Vagina (tissue), 2 donors: ENCODE data around the gene TFAP2A.

ENCODE experiments used
- CTCF ChIP-seq, 3 experiments: fragments of 450-650 bp in 2 of 3; fragments of 200-600 bp in 1 of 3; sonication (generic) in 1 of 3; IDR thresholded peaks; one replicate each; pipeline ENCODE4 v1.5.1; 2017 to 2019; ENCODE audit warnings: antibody characterized with exemption in 3 of 3, mild to moderate bottlenecking in 2 of 3, moderate library complexity in 2 of 3
- POLR2A ChIP-seq, 2 donors: fragments of 450-650 bp; IDR thresholded peaks; one replicate each; pipeline ENCODE4 v1.6.1; 2017; ENCODE audit warnings: antibody characterized with exemption in 2 of 2, mild to moderate bottlenecking in 2 of 2, moderate library complexity in 2 of 2
- POLR2AphosphoS5 ChIP-seq, 2 donors: sonication (generic); formaldehyde crosslinking; IDR thresholded peaks; one replicate each; pipeline ENCODE4 v1.9.0; 2017; ENCODE audit warnings: antibody characterized with exemption in 2 of 2, mild to moderate bottlenecking in 2 of 2, low read depth in 1 of 2; ENCODE audit not compliant: insufficient read depth in 1 of 2

- no peak for TF ChIP-seq POLR2A (IDR thresholded peaks at IDR 0.05)
- no peak for TF ChIP-seq CTCF (IDR thresholded peaks at IDR 0.05)
- TF ChIP-seq POLR2AphosphoS5 (IDR thresholded peaks at IDR 0.05; ENCODE audit: insufficient read depth in 1 of 2, low read depth in 1 of 2) = no peak
Observed at GRCh38 chr6:10433322-10433721, 18.4 kb upstream of the TFAP2A start.
